SK-N-SH treated with all-trans-retinoic acid at 6 μM for 48 hours (cell line): ENCODE data around the gene NUP133.

Experiments
- BACH2 ChIP-seq: fragments of 250-450 bp; sonication (Bioruptor Pico); IDR thresholded peaks from 2 replicates; pipeline ENCODE4 v1.9.0; 2021; ENCODE audit warnings: mild to moderate bottlenecking, borderline replicate concordance
- ZFP30 ChIP-seq: fragments of 450-650 bp; formaldehyde crosslinking; IDR thresholded peaks from 2 replicates; pipeline ENCODE4 v1.5.0; 2022; ENCODE audit warnings: mild to moderate bottlenecking, moderate library complexity
- ZNF70 ChIP-seq: fragments of 450-650 bp; formaldehyde crosslinking; IDR thresholded peaks from 2 replicates; pipeline ENCODE4 v1.5.0; 2020; ENCODE audit warnings: mild to moderate bottlenecking, moderate library complexity
- ZNF8 ChIP-seq: fragments of 450-650 bp; formaldehyde crosslinking; IDR thresholded peaks from 2 replicates; pipeline ENCODE4 v1.5.0; 2020; ENCODE audit warnings: mild to moderate bottlenecking, moderate library complexity
- TF ChIP-seq, protein P1 (sequence below): fragments of 250-450 bp; sonication (Bioruptor Pico); IDR thresholded peaks from 2 replicates; pipeline ENCODE4 v1.8.0; 2020; ENCODE audit warnings: mild to moderate bottlenecking, moderate library complexity, borderline replicate concordance
- TF ChIP-seq, protein P2 (sequence below): fragments of 250-450 bp; sonication (Bioruptor Pico); IDR thresholded peaks from 2 replicates; pipeline ENCODE4 v1.5.1; 2020; ENCODE audit warnings: low read depth, mild to moderate bottlenecking, moderate library complexity

DNA sequence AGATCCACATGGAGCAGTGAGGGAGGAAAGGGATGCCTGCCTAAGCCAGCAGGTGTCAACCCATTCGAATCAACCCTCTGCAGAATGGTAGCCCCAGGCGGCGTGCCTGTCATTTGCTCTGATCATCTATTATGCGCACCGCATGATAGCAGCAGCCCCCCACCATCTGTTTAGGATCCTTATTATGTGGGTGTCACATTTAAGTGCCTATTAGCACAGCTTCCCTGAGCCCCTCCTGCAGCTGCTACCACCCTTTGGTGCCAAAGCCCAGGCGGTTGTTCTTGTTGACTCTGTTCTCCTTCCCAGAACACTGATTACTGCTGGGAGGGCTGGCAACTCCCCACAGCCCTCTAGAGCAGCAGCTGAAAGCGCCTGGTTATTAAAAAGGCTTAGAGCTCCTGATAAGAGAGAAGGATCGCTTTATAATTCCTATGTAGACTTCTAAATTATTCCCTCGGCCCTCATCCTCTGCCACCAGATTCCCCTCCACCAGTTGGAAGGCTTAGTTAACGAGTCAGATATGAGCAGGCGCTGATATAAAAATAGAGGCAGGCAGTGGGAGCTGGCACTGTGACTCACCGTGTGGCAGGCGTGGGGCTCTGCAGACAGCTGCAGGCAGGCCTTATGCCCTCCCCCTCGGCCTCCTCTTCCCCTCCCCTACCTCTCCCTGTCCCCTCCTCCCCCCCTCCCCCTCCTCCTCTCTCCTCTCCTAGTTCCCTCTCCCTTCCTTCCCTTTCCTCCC, 97.3 kb downstream of the NUP133 start:
- TF ChIP-seq ZFP30 (CRISPR knock-in tag) (no peak), BACH2 (CRISPR knock-in tag) (no peak), ZNF8 (CRISPR knock-in tag) (no peak), ZNF70 (CRISPR knock-in tag) (no peak)
- TF ChIP-seq, protein P1, sequence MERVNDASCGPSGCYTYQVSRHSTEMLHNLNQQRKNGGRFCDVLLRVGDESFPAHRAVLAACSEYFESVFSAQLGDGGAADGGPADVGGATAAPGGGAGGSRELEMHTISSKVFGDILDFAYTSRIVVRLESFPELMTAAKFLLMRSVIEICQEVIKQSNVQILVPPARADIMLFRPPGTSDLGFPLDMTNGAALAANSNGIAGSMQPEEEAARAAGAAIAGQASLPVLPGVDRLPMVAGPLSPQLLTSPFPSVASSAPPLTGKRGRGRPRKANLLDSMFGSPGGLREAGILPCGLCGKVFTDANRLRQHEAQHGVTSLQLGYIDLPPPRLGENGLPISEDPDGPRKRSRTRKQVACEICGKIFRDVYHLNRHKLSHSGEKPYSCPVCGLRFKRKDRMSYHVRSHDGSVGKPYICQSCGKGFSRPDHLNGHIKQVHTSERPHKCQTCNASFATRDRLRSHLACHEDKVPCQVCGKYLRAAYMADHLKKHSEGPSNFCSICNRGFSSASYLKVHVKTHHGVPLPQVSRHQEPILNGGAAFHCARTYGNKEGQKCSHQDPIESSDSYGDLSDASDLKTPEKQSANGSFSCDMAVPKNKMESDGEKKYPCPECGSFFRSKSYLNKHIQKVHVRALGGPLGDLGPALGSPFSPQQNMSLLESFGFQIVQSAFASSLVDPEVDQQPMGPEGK = no peak
- TF ChIP-seq, protein P2, sequence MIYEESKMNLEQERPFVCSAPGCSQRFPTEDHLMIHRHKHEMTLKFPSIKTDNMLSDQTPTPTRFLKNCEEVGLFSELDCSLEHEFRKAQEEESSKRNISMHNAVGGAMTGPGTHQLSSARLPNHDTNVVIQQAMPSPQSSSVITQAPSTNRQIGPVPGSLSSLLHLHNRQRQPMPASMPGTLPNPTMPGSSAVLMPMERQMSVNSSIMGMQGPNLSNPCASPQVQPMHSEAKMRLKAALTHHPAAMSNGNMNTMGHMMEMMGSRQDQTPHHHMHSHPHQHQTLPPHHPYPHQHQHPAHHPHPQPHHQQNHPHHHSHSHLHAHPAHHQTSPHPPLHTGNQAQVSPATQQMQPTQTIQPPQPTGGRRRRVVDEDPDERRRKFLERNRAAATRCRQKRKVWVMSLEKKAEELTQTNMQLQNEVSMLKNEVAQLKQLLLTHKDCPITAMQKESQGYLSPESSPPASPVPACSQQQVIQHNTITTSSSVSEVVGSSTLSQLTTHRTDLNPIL (CRISPR knock-in tag) = no peak
